ENCODE data around the gene ARMC8.

ARMC8 gene

GRCh38 chr3:138199851-138200250 lies 12.8 kb downstream of the ARMC8 start:
- no peak for DNase-seq

GRCh38 chr3:138200424-138200823 lies 13.3 kb downstream of the ARMC8 start:
- no peak for DNase-seq

- no peak for DNase-seq
Observed at GRCh38 chr3:138202945-138203701, 16.0 kb downstream of the ARMC8 start.

DNA sequence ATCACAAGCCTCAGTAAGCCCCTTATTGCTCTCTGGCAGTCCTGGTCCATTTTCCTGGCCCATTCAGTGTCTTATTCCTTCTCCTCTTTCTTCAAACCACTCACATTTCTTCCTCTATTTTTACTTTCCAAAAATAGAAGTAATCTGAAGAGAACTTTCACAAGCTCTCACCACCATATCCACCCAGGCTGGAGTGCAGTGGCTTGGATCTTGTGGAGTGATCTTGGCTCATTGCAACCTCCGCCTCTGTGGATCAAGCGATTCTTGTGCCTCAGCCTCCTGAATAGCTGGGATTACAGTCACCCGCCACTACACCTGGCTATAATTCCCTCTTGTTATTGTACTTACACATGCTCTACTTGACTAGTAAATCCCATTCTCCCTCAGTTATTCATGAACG lies 16.8 kb downstream of the ARMC8 start:
- DNase-seq, result no peak

GRCh38 chr3:138205527-138205926 lies 18.4 kb downstream of the ARMC8 start:
- DNase-seq, result no peak

- no peak for DNase-seq
Observed at GRCh38 chr3:138206196-138206595, 19.1 kb downstream of the ARMC8 start.

DNA sequence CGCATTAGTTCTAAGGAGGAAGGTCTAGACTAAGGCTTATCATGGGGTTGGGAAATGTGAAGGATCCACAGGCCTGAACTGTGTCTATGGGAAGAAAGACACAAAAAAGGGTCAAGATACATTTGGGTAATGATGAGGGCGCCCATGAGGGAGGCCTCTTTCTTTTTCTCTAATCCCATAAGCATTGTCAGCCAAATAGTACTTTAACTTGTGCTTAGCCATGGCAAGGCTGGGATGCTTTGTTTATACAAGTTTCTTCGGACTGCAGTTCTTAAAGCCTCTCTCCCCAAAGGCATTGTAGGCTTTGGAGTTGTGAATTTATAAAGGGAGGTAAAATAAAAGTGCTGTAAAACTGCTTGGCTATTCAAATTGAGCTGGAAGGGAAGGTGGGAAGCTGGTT lies 23.4 kb downstream of the ARMC8 start:
- DNase-seq, result no peak

DNA sequence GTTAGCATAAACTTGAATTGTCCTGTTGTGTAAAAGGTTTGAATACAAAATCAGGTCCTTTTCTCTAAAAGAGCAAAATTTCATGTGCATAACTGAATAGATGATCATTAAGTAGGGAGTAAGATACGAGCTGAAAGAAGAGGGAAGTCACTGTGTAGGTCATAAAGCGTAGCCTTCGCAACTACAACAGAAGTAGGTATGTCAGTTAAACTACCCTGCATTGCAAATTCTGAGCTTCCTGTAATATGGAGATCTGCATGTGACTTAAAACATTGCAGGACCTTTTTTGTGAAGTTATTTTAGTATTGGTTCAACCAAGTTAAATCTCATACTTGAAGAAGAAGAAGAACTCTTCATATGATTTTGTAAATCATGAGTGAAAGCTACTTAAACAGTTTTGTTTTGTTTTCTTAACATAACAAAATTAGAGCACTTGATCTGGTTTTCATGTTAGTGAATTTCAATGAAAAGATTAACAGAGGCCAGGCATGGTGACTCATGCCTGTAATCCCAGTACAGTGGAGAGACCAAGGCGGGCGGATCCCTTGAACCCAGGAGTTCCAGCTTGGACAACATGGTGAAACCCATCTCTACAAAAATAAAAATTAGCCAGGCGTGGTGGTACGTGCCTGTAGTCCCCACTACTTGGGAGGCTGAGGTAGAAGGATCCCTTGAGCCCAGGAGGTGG lies 26.4 kb downstream of the ARMC8 start:
- DNase-seq, result no peak

DNA sequence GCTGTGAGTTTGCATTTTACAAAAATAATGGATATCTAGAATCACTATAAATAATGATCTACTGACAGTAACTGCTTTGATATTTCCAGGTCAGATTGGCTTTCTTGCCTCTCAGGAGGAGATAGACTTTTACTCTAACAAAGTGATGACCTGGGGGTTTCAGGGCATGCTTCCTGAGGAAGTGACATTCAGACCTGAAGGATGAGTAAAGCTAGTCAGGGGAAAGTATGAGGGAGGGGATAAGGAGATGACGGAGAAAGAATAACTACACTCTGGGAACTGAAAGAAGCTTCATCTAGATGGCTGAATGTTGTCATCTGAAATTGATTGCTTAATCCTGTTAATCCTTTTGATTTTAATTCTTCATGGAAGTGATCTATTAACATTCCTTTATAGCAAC lies 32.2 kb downstream of the ARMC8 start:
- DNase-seq, result peak; percentile 40

- no peak for DNase-seq
Observed at GRCh38 chr3:138220242-138220641, 33.1 kb downstream of the ARMC8 start.

DNA sequence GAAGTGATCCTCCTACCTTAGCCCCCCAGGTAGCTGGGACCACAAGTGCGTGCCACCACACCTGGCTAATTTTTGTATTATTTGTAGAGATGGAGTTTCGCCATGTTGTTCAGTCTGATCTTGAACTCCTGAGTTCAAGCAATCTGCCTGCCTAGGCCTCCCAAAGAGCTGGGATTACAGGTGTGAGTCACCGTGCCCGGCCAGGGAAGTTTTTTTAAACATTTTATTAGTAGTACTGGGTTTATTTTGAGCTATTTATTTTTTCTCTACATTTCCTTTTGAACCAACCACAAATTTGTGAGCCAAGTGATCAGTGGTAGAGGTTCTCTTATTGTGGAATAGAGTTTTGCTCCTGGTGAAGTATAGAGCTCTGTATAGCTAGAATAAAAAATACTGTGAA lies 33.7 kb downstream of the ARMC8 start:
- DNase-seq, result no peak

- no peak for DNase-seq
Observed at GRCh38 chr3:138222131-138222941, 35.2 kb downstream of the ARMC8 start.

DNA sequence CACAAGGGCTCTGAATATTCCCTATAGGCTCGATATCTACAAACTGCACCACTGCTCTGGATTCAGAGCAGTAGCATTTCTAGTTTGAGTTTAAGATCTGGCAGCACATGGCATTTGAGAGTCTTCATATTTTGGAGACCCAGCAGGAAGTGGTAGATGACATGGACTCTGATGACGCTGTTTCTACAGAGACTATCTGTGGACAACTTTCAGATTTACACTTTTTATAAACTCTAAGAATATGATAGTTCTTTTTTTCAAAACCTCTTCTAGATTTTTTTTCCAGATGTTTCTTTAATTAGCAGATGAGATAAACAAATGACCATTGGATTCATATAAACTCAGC lies 35.8 kb downstream of the ARMC8 start:
- peak; percentile 28 for DNase-seq

GRCh38 chr3:138227650-138228049 lies 40.5 kb downstream of the ARMC8 start:
- no peak for DNase-seq

- peak; percentile 30 for DNase-seq
Observed at GRCh38 chr3:138230525-138230924, 43.4 kb downstream of the ARMC8 start.

GRCh38 chr3:138232705-138233364 lies 45.7 kb downstream of the ARMC8 start:
- no peak for DNase-seq

DNA sequence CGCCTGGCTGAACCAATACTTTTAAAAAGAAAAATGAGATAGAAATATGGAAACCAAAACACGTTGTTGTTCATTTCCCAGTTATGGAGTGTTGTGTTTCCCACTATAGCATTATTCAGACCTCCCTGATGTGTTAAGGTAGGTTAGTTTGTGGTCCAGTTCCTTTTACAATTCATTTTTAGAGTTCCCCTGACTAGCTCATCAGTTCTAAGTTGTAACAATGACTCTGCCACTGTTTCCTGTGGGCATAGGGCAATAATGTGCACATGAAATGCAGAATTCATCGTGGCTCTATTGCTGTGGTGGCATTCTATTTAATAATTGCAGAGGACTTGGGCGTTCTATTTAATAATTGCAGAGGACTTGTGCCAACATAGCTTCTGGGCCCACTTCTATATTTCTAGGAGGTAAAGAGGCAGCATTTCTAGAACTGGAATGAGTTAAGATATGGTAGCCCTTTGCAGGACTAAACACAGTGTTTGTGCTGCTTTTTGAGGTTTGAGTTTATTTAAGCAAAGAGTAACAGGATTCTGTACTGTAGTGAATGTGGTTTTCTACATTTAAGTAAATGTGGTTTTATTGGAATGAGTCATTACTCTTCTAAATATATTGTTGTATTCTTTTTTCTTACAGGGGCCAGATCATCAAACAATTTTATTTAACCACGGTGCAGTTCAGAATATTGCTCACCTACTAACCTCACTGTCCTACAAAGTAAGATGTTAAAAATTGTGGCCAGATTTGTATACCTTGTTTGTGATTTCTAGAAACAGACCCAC lies 47.5 kb downstream of the ARMC8 start:
- DNase-seq, result peak; percentile 63

DNA sequence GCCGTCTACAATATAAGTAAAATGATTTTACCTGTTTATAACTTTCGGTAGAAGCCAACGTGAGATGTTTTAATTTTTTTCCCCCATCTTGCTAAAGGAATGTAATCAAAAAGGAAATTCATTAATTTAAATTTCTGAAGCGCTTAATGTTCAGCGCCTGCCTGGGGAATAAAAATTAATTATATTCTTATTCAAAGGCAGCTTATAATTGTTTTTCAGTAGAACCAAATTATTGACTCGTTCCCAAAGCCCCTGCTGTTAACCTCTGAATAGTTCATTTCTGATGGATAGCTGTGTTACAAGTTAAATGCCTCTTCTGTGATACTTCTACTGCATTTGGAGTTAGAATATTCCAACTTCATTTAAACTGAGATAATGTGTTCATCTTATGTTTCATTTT lies 51.6 kb downstream of the ARMC8 start:
- no peak for DNase-seq

DNA sequence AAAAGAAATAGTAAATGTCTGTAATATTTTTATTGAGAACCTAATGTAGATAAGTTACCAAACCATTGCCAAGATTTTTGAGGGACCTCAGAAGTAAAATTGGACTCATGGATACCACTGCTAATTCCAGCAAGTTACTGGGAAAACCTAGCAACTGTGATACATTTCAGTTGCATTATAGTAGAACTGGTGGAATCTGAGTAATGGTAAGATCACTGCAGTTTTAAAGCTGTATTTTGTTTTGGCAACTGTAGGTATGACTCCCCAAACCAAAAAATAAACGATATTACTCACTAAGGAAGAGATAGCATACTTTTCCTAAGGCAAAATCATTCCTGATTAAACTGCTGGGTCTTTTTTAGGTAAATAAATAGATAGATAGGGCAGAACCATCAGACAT lies 54.0 kb downstream of the ARMC8 start:
- no peak for DNase-seq

DNA sequence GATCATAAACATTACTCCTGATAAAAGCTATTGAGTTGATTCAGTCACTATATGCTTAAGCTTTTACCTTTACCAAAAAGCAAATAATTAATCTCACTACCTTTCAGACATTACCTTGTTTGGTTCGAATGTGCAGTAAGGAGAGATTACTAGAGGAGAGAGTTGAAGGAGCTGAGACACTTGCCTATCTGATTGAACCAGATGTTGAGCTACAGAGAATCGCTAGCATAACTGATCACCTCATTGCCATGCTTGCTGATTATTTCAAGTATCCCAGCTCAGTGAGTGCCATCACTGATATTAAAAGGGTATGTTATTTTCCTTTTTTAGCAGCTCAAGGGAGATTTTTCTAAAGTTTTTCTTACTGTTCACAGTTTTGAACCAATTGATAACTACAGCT lies 54.6 kb downstream of the ARMC8 start:
- no peak for DNase-seq

DNA sequence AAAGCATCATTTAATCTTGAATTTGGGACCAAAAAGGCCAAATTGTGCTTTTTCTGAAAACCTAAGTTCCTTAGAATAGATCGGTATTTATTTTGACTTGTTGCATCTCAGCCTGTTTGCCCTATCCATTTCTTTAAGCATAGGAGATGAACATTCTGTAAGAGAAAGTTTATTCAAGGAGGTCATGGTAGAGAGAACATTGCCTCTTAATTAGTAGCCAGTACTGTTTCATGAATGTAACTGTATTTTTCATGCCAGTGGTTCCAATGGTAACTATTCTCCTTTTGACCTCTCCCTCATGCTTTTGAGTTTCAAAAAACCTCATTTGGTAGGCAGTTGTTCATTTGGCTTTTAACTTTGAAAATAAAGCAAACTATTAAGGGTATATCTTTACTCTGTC lies 55.4 kb downstream of the ARMC8 start:
- DNase-seq, result no peak

DNA sequence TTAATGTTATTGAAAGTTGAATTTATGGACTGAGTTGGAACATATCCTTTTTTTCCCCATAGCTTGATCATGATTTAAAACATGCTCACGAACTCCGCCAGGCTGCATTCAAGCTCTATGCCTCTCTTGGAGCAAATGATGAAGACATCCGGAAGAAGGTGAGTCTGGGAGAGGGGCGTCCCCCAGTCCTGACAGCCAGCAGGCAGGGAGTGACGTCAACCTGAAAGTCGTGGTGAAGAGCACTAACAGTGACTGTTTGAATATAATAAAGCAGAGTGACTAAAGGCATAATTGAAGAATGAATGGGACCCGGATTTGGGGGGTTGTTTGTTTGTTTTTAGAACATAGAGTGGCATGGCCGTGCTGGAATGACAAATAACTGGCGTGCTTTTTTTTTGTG lies 57.9 kb downstream of the ARMC8 start:
- DNase-seq, result peak; percentile 33

DNA sequence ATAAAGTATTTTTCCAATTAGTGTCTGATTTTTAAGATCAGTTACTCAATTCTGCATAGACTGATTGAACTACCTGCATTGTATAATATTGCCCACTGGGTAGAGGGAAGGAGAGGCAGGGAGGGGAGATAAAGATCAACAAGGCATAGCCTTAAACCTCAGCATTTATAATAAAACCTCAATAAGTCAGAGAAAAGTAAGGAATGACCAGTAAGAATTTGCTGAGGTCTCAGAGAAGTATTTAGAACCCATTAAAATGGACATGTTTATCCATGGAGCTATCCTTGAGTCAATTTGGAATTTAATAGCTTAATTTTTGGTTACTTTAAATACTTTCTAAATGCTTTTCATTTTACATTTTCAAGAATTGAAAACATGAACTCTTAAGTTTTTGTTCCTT lies 62.5 kb downstream of the ARMC8 start:
- no peak for DNase-seq

Measured in activated CD4-positive, alpha-beta T cell treated with anti-CD3 and anti-CD28 coated beads, Interleukin-2, Interleukin-6, amounts not matched to agents 100 ng/mL and 50 ng/mL, durations not matched to agents 16 hours and 8 hours (primary cell).